H9 (cell line): ENCODE data around the gene AHNAK2. TPM values are rescaled to one million over a fixed set of nuclear protein-coding genes. Genes with fewer than 3 reads are reported as not detected.

Source experiments
- DNase-seq: peaks from one replicate; pipeline ENCODE4 v3.0.0-alpha.2; 2017
- H2AFZ ChIP-seq: one replicate; pipeline ENCODE4 v1.6.1; 2013; ENCODE audit warnings: mild to moderate bottlenecking, low read length, control low read depth, moderate library complexity
- H2AK5ac ChIP-seq: 2 replicates; pipeline ENCODE4 v1.6.1; 2013; ENCODE audit warnings: low read length, control low read depth, mixed read lengths; ENCODE audit not compliant: insufficient read length
- H2BK120ac ChIP-seq: one replicate; pipeline ENCODE4 v1.6.1; 2013; ENCODE audit warnings: low read depth, mild to moderate bottlenecking, low read length, control low read depth, inconsistent platforms; ENCODE audit not compliant: poor library complexity, severe bottlenecking
- H2BK12ac ChIP-seq: 2 replicates; pipeline ENCODE4 v1.6.1; 2013; ENCODE audit warnings: low read length, control low read depth, mixed read lengths, low read depth; ENCODE audit not compliant: insufficient read length
- H2BK15ac ChIP-seq: 2 replicates; pipeline ENCODE4 v1.6.1; 2013; ENCODE audit warnings: low read depth, low read length, control low read depth
- H2BK20ac ChIP-seq: one replicate; pipeline ENCODE4 v1.6.1; 2013; ENCODE audit warnings: low read depth, mild to moderate bottlenecking, low read length, control low read depth, inconsistent platforms; ENCODE audit not compliant: poor library complexity, severe bottlenecking
- H2BK5ac ChIP-seq: 2 replicates; pipeline ENCODE4 v1.6.1; 2013; ENCODE audit warnings: low read length, control low read depth, mixed read lengths; ENCODE audit not compliant: insufficient read length
- H3K14ac ChIP-seq: 2 replicates; pipeline ENCODE4 v1.6.1; 2013; ENCODE audit warnings: low read length, control low read depth; ENCODE audit not compliant: insufficient read depth
- H3K18ac ChIP-seq: 2 replicates; pipeline ENCODE4 v1.6.1; 2013; ENCODE audit warnings: low read depth, mild to moderate bottlenecking, mixed read lengths, low read length, control low read depth; ENCODE audit not compliant: insufficient read length
- H3K23ac ChIP-seq: 2 replicates; pipeline ENCODE4 v1.6.1; 2013; ENCODE audit warnings: low read length, control low read depth, mixed read lengths, low read depth; ENCODE audit not compliant: insufficient read length
- H3K23me2 ChIP-seq: 2 replicates; pipeline ENCODE4 v1.6.1; 2013; ENCODE audit warnings: low read depth, mild to moderate bottlenecking, mixed read lengths, low read length, control low read depth; ENCODE audit not compliant: insufficient read length, poor library complexity, severe bottlenecking
- H3K27ac ChIP-seq: 2 replicates; pipeline ENCODE4 v1.5.1; 2013; ENCODE audit warnings: low read length, control low read depth, mixed read lengths, low read depth; ENCODE audit not compliant: insufficient read length
- H3K27me3 ChIP-seq: 2 replicates; pipeline ENCODE4 v1.6.1; 2013; ENCODE audit warnings: low read length, control low read depth, inconsistent platforms; ENCODE audit not compliant: insufficient read depth
- H3K4ac ChIP-seq: 2 replicates; pipeline ENCODE4 v1.6.1; 2013; ENCODE audit warnings: low read depth, mild to moderate bottlenecking, control low read depth, inconsistent platforms, low read length, moderate library complexity
- H3K4me1 ChIP-seq: 2 replicates; pipeline ENCODE4 v1.6.1; 2013; ENCODE audit warnings: low read length, control low read depth, inconsistent platforms; ENCODE audit not compliant: insufficient read depth
- H3K4me2 ChIP-seq: 2 replicates; pipeline ENCODE4 v1.6.1; 2013; ENCODE audit warnings: low read length, control low read depth, mixed read lengths; ENCODE audit not compliant: insufficient read length, insufficient read depth
- H3K56ac ChIP-seq: 2 replicates; pipeline ENCODE4 v1.6.1; 2013; ENCODE audit warnings: low read depth, mild to moderate bottlenecking, mixed read lengths, low read length, control low read depth; ENCODE audit not compliant: insufficient read length
- H3K79me1 ChIP-seq: 2 replicates; pipeline ENCODE4 v1.6.1; 2013; ENCODE audit warnings: low read depth, mild to moderate bottlenecking, moderate library complexity, low read length, control low read depth, inconsistent platforms; ENCODE audit not compliant: insufficient read depth, poor library complexity, severe bottlenecking
- H3K79me2 ChIP-seq: 2 replicates; pipeline ENCODE4 v1.6.1; 2013; ENCODE audit warnings: low read length, control low read depth, inconsistent platforms; ENCODE audit not compliant: insufficient read depth
- H3K9ac ChIP-seq: 2 replicates; pipeline ENCODE4 v1.6.1; 2013; ENCODE audit warnings: low read length, control low read depth, mixed read lengths; ENCODE audit not compliant: insufficient read length; ENCODE audit errors: extremely low read depth
- H3K9me3 ChIP-seq: one replicate; pipeline ENCODE4 v1.6.1; 2013; ENCODE audit warnings: low read depth, low read length, inconsistent platforms; ENCODE audit not compliant: control insufficient read depth
- H3T11ph ChIP-seq: one replicate; pipeline ENCODE4 v1.6.1; 2013; ENCODE audit warnings: mild to moderate bottlenecking, low read length, control low read depth, inconsistent platforms
- H4K20me1 ChIP-seq: one replicate; pipeline ENCODE4 v1.6.1; 2013; ENCODE audit not compliant: control insufficient read depth, insufficient read length, insufficient read depth
- H4K5ac ChIP-seq: 2 replicates; pipeline ENCODE4 v1.6.1; 2013; ENCODE audit warnings: low read depth, mild to moderate bottlenecking, mixed read lengths, low read length, control low read depth; ENCODE audit not compliant: insufficient read length
- H4K8ac ChIP-seq: replicated peaks from 2 replicates; pipeline ENCODE4 v1.6.1; 2013; ENCODE audit warnings: low read length, control low read depth, mixed read lengths, low read depth; ENCODE audit not compliant: insufficient read length
- H4K91ac ChIP-seq: 2 replicates; pipeline ENCODE4 v1.6.1; 2013; ENCODE audit warnings: low read depth, mild to moderate bottlenecking, moderate library complexity, mixed read lengths, low read length, control low read depth; ENCODE audit not compliant: insufficient read length
- H3K27ac Mint-ChIP-seq, 3 experiments: 2 replicates in 2 of 3; 3 replicates in 1 of 3; pipeline ENCODE4 v1.8.0; 2020 to 2021; ENCODE audit warnings: mixed read lengths in 3 of 3, mild to moderate bottlenecking in 1 of 3, moderate library complexity in 1 of 3
- H3K27me3 Mint-ChIP-seq: 2 replicates; pipeline ENCODE4 v1.8.0; 2021; ENCODE audit warnings: low read depth, mild to moderate bottlenecking, moderate library complexity, mixed read lengths
- H3K36me3 Mint-ChIP-seq, 3 experiments: 2 replicates in 2 of 3; 3 replicates in 1 of 3; pipeline ENCODE4 v1.8.0; 2020 to 2021; ENCODE audit warnings: low read depth in 3 of 3, mixed read lengths in 3 of 3; ENCODE audit not compliant: insufficient read depth in 1 of 3
- H3K4me1 Mint-ChIP-seq, 2 experiments: 2 replicates each; pipeline ENCODE4 v1.8.0; 2020; ENCODE audit warnings: mixed read lengths in 2 of 2
- H3K4me3 Mint-ChIP-seq, 2 experiments: 2 replicates in 1 of 2; 3 replicates in 1 of 2; pipeline ENCODE4 v1.8.0; 2020 to 2021; ENCODE audit warnings: mild to moderate bottlenecking in 2 of 2, mixed read lengths in 2 of 2, moderate library complexity in 1 of 2
- H3K9me3 Mint-ChIP-seq, 2 experiments: 2 replicates in 1 of 2; 3 replicates in 1 of 2; pipeline ENCODE4 v1.8.0; 2020; ENCODE audit warnings: mild to moderate bottlenecking in 2 of 2, mixed read lengths in 2 of 2, moderate library complexity in 1 of 2
- WGBS: extraction: QIAGEN DNeasy Blood & Tissue Kit; methylation state at CpG from one replicate; pipeline ENCODE4 v1.1.7; 2013; ENCODE audit warnings: missing lambda C conversion rate, low lambda C conversion rate, mixed read lengths; ENCODE audit not compliant: insufficient read length; ENCODE audit errors: extremely low coverage; 5-methylcytosine and 5-hydroxymethylcytosine counted together
- total RNA-seq: library from RNA; stranded (reverse); gene quantifications from 2 replicates; pipeline ENCODE4 v1.2.1, GENCODE V29; 2021
- TF ChIP-seq, protein P1 (sequence below): fragments of 200-600 bp; sonication (generic); conservative IDR thresholded peaks from 3 replicates; pipeline ENCODE4 v1.8.0; 2021; ENCODE audit warnings: antibody characterized with exemption, mild to moderate bottlenecking

AHNAK2 gene
- total RNA-seq, 1 experiment from 2014 or later, result 2.8 TPM

- no peaks in the 10 kb centered on the region for H3K4me1 Mint-ChIP-seq
- no peaks in the 10 kb centered on the region for H3K27me3 Mint-ChIP-seq
- TF ChIP-seq, protein P1, sequence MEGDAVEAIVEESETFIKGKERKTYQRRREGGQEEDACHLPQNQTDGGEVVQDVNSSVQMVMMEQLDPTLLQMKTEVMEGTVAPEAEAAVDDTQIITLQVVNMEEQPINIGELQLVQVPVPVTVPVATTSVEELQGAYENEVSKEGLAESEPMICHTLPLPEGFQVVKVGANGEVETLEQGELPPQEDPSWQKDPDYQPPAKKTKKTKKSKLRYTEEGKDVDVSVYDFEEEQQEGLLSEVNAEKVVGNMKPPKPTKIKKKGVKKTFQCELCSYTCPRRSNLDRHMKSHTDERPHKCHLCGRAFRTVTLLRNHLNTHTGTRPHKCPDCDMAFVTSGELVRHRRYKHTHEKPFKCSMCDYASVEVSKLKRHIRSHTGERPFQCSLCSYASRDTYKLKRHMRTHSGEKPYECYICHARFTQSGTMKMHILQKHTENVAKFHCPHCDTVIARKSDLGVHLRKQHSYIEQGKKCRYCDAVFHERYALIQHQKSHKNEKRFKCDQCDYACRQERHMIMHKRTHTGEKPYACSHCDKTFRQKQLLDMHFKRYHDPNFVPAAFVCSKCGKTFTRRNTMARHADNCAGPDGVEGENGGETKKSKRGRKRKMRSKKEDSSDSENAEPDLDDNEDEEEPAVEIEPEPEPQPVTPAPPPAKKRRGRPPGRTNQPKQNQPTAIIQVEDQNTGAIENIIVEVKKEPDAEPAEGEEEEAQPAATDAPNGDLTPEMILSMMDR, result no peak; the same call in 2 of the 3 replicates
- no peaks in the 10 kb centered on the region for H3K9me3 ChIP-seq
- peaks cover 4 to 16% (median 5%) of the 10 kb centered on the region in 3 experiments; a peak in 6 of 7 replicates for H3K36me3 Mint-ChIP-seq
- H3K4me3 Mint-ChIP-seq, result no peak overlapping the region
- no peaks in the 10 kb centered on the region for H3K23me2 ChIP-seq
- no peak overlapping the region for H3T11ph ChIP-seq
- H2BK120ac ChIP-seq, result no peak overlapping the region
- no peak overlapping the region for H2BK5ac ChIP-seq
- no peak for DNase-seq
- no peak overlapping the region for H3K4ac ChIP-seq
- no peak overlapping the region for H2AK5ac ChIP-seq
- peak overlapping the region in 2 of 3 experiments; percentile 36 to 80; a peak in 1 of 7 replicates for H3K27ac Mint-ChIP-seq
- H4K20me1 ChIP-seq, result no peaks in the 10 kb centered on the region
- H2AFZ ChIP-seq, result no peak overlapping the region
- no peak overlapping the region for H2BK15ac ChIP-seq
- no peaks in the 10 kb centered on the region for H3K79me2 ChIP-seq
- no peak overlapping the region for H3K14ac ChIP-seq
- H3K27me3 ChIP-seq, result no peaks in the 10 kb centered on the region
- H3K27ac ChIP-seq, result no peak overlapping the region
- H2BK12ac ChIP-seq, result no peak overlapping the region
- no peak overlapping the region for H3K18ac ChIP-seq
- peaks cover 0 to 3% of the 10 kb centered on the region in 2 experiments; a peak in 2 of 5 replicates for H3K9me3 Mint-ChIP-seq
- H3K4me2 ChIP-seq, result no peak overlapping the region
- H4K91ac ChIP-seq, result no peak overlapping the region
- no CpG with 5 or more reads among the region's 22 CpGs for WGBS
- H3K79me1 ChIP-seq, result no peaks in the 10 kb centered on the region
- no peak overlapping the region for H2BK20ac ChIP-seq
- no peaks in the 10 kb centered on the region for H3K4me1 ChIP-seq
- H3K9ac ChIP-seq, result no peak overlapping the region
- no peak overlapping the region for H4K8ac ChIP-seq
- no peak overlapping the region for H3K23ac ChIP-seq
- H3K56ac ChIP-seq, result no peak overlapping the region
- no peak overlapping the region for H4K5ac ChIP-seq
These were observed 15.8 kb upstream of the AHNAK2 start for GRCh38 chr14:104993808-104994591.
